Measurements from ENCODE around the gene PRIMA1. TPM values are rescaled to one million over a fixed set of nuclear protein-coding genes. Genes with fewer than 3 reads are reported as not detected.

Gene PRIMA1
- total and polyA plus RNA-seq, 8 donors, result 1.2 to 9.9 (median 4.9) TPM

GRCh38 chr14:93688239-93688666 is 100.0 kb downstream of the PRIMA1 start:
- 14 to 39% (median 27%) methylated on average over 5 of the region's 5 CpGs for WGBS, 5 donors
- Histone ChIP-seq H3K4me3 (no peak overlapping the region), H3K9me3 (no peaks in the 10 kb centered on the region), H3K36me3 (no peaks in the 10 kb centered on the region), H3K27me3 (peaks cover 0 to 23% (median 3%) of the 10 kb centered on the region in 3 donors), H3K27ac (no peak overlapping the region), H3K4me1 (no peaks in the 10 kb centered on the region)
- DNase-seq, result no peak
- TF ChIP-seq CTCF (IDR thresholded peaks at IDR 0.05) (no peak), POLR2AphosphoS5 (IDR thresholded peaks at IDR 0.05) (no peak), POLR2A (IDR thresholded peaks at IDR 0.05) (no peak), EP300 (IDR thresholded peaks at IDR 0.05) (no peak)
- intact Hi-C loops (cut with DNase I; ENCODE audit: low total_unique reads), result no loop called here

- no peak for DNase-seq
- H3K4me3 ChIP-seq, result no peak overlapping the region
- TF ChIP-seq POLR2A (IDR thresholded peaks at IDR 0.05), result no peak
- no peak for TF ChIP-seq POLR2AphosphoS5 (IDR thresholded peaks at IDR 0.05)
- no peak for TF ChIP-seq EP300 (IDR thresholded peaks at IDR 0.05)
- TF ChIP-seq CTCF (IDR thresholded peaks at IDR 0.05), result no peak
- no peaks in the 10 kb centered on the region for H3K36me3 ChIP-seq
- peaks cover 0 to 23% (median 3%) of the 10 kb centered on the region in 3 donors for H3K27me3 ChIP-seq
- H3K27ac ChIP-seq, result no peak overlapping the region
- 52 to 65% (median 60%) methylated on average over 5 of the region's 5 CpGs for WGBS, 5 donors
- intact Hi-C loops (cut with DNase I; ENCODE audit: low total_unique reads), result no loop called here
- H3K9me3 ChIP-seq, result no peaks in the 10 kb centered on the region
- H3K4me1 ChIP-seq, result no peaks in the 10 kb centered on the region
Measured at GRCh38 chr14:93686268-93686667, 102.0 kb downstream of the PRIMA1 start.

- DNase-seq, result no peak
- Histone ChIP-seq H3K27ac (no peak overlapping the region), H3K4me3 (no peak overlapping the region), H3K4me1 (no peaks in the 10 kb centered on the region), H3K36me3 (no peaks in the 10 kb centered on the region), H3K9me3 (no peaks in the 10 kb centered on the region), H3K27me3 (peaks cover 0 to 16% (median 3%) of the 10 kb centered on the region in 3 donors)
- intact Hi-C loops (cut with DNase I; ENCODE audit: low total_unique reads), result no loop called here
- TF ChIP-seq POLR2A (IDR thresholded peaks at IDR 0.05), result no peak
- 82 to 84% (median 83%) methylated on average over 13 of the region's 13 CpGs for WGBS, 5 donors
Measured at GRCh38 chr14:93685121-93685895, 103.0 kb downstream of the PRIMA1 start.

GRCh38 chr14:93683226-93683625 is 105.1 kb downstream of the PRIMA1 start:
- DNase-seq, result peak in 1 of 2 donors; percentile 33
- intact Hi-C loops (cut with DNase I; ENCODE audit: low total_unique reads), result no loop called here
- H3K4me3 ChIP-seq, result no peak overlapping the region
- WGBS, 5 donors, result 56 to 78% (median 70%) methylated on average over 5 of the region's 5 CpGs
- H3K9me3 ChIP-seq, result no peaks in the 10 kb centered on the region
- no peak for TF ChIP-seq CTCF (IDR thresholded peaks at IDR 0.05)
- TF ChIP-seq POLR2AphosphoS5 (IDR thresholded peaks at IDR 0.05), result no peak
- TF ChIP-seq POLR2A (IDR thresholded peaks at IDR 0.05), result no peak
- no peak for TF ChIP-seq EP300 (IDR thresholded peaks at IDR 0.05)
- peaks cover 0 to 7% (median 0%) of the 10 kb centered on the region in 3 donors for H3K27me3 ChIP-seq
- no peak overlapping the region for H3K27ac ChIP-seq
- H3K36me3 ChIP-seq, result no peaks in the 10 kb centered on the region
- no peaks in the 10 kb centered on the region for H3K4me1 ChIP-seq

GRCh38 chr14:93682459-93682858 is 105.8 kb downstream of the PRIMA1 start:
- no peak for TF ChIP-seq POLR2A (IDR thresholded peaks at IDR 0.05)
- no peak for TF ChIP-seq EP300 (IDR thresholded peaks at IDR 0.05)
- TF ChIP-seq POLR2AphosphoS5 (IDR thresholded peaks at IDR 0.05), result no peak
- no peak for TF ChIP-seq CTCF (IDR thresholded peaks at IDR 0.05)
- WGBS, 5 donors, result 62 to 76% (median 73%) methylated on average over 2 of the region's 2 CpGs
- no peak overlapping the region for H3K4me3 ChIP-seq
- no peaks in the 10 kb centered on the region for H3K4me1 ChIP-seq
- no peaks in the 10 kb centered on the region for H3K27me3 ChIP-seq
- no peak for DNase-seq
- intact Hi-C loops (cut with DNase I; ENCODE audit: low total_unique reads), result no loop called here
- no peaks in the 10 kb centered on the region for H3K36me3 ChIP-seq
- H3K9me3 ChIP-seq, result no peaks in the 10 kb centered on the region
- H3K27ac ChIP-seq, result no peak overlapping the region

All from stomach (tissue), 9 donors.